Left ventricle myocardium superior (tissue), 1 donor: Measurements from ENCODE around the gene SND1. TPM values are rescaled to one million over a fixed set of nuclear protein-coding genes. Genes with fewer than 3 reads are reported as not detected.

ENCODE experiments used
- ATAC-seq: fragments of 200-7000 bp; cut with Tn5 transposase; one replicate; pipeline ENCODE4 v1.9.1; 2020; ENCODE audit warnings: mild to moderate bottlenecking, moderate library complexity
- DNase-seq: peaks from one replicate; pipeline ENCODE4 v3.0.0-alpha.2; 2020
- intact Hi-C: fragments of 100-400 bp; cut with micrococcal nuclease; formaldehyde crosslinking; loops from one replicate; pipeline ENCODE4 v1.11.0; 2022
- total RNA-seq: library from RNA; stranded (reverse); fragmentation: NEBNext Ultra II Directional; extraction: Animal tissue kit (Norgen Biotek cat#: 25700); gene quantifications from one replicate; pipeline ENCODE4 v1.2.1, GENCODE V29; 2021
- donor health status: DM: no; HTN: yes; CAD: no; lungs with severe emphysema.

The SND1 gene
- total RNA-seq, 1 donor from 2014 or later = 92.3 TPM

GRCh38 chr7:127840226-127840951, 188.4 kb downstream of the SND1 start:
- intact Hi-C loops = no loop called here
- ATAC-seq (no peak), DNase-seq (no peak)

GRCh38 chr7:127844165-127844564, 192.2 kb downstream of the SND1 start:
- intact Hi-C loops = no loop called here
- ATAC-seq = peak; percentile 50
- peak; percentile 25 for DNase-seq

DNA sequence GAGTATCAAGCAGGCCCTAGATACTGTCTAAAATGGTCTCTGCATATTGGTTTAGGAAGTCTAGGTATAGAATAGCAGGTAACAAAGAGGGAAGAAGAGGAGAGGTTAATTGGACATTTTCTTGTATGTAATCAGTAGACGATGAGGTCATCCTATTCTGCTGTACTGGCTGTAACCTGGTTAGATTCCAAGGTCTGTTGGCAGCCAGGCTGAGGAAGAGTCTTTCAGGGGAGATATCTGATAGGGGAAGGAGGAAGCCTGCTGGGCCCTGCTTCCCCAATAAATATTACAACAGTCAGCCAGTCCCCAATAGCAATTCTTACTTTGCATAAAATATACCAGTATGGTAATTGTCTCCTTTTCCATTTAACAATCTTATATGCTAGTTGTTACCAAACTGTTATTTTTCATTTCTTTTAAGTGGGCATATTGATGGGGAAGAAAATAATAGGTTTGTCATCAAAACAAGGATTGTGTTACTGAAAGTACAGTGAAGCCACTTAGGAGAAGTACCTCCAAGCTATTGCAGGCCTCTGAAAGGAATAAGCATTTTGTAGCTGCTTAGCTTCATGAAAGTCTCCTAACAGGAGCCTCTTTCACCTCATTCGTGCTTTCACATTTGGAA, 192.8 kb downstream of the SND1 start:
- intact Hi-C loops = no loop called here
- ATAC-seq (peak; percentile 93), DNase-seq (peak; percentile 38)

- ATAC-seq (peak; percentile 31), DNase-seq (no peak)
- intact Hi-C loops = no loop called here
Observed at GRCh38 chr7:127845522-127846214, 193.7 kb downstream of the SND1 start.

DNA sequence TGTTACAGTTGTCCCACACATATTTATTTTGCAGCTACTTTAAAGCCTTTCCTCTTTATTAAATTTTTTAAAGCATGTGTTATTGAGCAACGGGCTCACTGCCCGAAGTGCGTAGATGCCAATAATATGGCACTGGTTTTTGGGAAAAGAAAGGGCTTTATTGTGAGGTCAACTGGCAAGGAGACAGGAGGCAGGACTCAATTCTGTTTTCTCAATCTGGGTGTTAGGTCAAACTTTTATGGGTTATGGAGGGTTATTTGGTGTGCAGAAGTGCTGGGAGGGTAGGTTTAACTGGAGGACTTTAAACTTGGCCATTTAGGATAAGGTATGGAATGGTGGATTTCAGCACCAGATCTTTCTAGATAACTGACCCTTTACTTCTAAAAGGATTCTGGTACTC, 195.6 kb downstream of the SND1 start:
- intact Hi-C loops = no loop called here
- DNase-seq = no peak
- no peak for ATAC-seq

DNA sequence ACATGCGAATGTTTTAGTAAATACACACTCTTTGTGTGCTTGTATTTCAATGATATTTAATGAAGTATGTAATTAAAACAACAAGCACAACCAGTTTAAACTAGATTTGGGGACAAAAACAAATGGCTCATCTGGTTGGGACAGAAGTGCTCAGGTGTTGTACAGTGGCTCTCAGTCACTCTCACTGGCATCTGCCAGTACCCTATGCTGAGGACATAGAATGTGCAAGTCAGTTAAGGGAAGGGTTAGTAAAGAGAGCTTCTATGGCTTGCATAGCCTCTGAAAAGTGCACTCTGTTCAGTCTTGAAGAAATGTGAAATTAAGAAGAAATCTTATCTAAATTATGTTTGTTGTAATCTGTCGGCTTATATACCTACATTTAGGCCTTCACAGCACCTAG, 196.2 kb downstream of the SND1 start:
- intact Hi-C loops = no loop called here
- DNase-seq (no peak), ATAC-seq (no peak)

- DNase-seq = no peak
- intact Hi-C loops = no loop called here
- no peak for ATAC-seq
Observed at GRCh38 chr7:127850195-127850594, 198.2 kb downstream of the SND1 start.

DNA sequence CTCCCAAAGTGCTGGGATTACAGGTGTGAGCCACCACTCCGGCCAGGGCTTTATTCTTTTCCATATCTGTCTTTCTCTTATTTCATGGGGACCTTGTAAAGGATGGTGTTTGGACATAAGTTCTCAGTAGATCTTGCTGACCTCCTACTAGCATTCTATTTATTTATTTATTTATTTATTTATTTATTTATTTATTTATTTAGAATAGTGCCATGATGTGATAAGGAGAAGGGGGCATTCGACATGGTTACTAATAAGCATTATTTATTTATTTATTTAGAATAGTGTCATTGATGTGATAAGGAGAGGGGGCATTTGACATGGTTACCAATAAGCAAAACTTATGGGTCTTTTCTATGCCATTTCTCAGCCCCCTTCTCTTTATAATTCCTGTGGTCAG, 202.4 kb downstream of the SND1 start:
- DNase-seq = no peak
- intact Hi-C loops = no loop called here
- ATAC-seq = no peak

DNA sequence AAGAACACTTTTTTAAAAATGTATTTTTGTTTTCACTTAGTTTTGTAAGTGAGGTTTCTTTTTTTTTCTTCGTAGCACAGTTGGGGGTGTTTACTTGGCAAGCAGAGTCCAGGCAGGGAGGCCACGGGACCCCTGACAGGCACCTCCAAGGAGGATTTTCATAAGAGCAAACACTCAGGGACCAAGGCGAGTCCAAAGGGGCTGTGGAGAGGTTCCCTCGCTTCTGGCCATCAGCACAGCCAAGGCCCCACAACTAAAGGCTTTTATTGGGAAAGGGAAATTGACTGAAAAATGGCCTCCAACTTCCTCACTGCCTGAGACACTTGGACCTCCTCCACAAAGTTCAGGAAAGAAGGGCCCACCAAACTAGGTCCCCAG, 205.5 kb downstream of the SND1 start:
- no peak for ATAC-seq
- no peak for DNase-seq
- intact Hi-C loops = no loop called here

DNA sequence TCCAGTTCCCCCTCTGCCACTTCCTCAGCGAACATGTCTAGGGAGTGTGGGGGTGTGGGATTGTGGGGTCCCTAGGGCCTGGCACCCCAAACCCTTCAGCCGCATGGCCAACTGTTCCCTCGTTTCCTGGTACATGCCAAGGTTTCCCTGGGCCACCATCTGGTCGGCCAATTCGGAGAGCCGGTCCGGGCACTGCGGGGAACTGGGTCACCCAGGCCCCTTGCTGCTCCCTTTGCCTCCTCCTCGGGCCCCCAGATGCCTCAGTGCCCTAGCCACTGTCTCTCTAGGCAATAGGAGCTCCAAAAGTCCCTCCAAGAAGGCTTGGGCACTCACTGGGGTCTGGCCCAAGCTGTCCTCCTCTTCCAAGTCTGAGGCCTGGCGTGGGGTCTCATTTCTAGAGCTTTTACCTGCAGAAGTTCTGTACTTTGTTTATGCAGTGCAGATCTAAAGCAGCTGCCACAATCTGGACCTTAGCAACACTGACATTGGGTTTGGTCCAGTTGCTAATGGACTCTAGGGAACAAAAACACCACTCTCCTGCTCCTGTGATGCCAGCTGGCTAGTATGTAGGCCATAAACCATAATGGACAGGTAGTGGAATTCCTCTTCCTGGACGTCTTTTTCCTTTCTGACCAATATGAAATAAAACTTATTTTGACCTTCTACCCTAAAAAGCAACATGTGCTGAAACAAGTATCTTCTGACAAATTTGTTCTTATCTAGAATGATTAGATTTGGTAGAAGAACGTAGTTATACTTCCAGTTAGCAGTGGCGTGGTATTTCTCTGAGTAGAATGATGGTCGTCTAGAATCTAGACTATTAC, 206.3 kb downstream of the SND1 start:
- ATAC-seq (peak; percentile 77), DNase-seq (no peak)
- intact Hi-C loops = no loop called here

GRCh38 chr7:127858915-127859189, 206.9 kb downstream of the SND1 start:
- intact Hi-C loops = no loop called here
- ATAC-seq (peak; percentile 38), DNase-seq (no peak)

- DNase-seq = no peak
- peak; percentile 28 for ATAC-seq
- intact Hi-C loops = no loop called here
Observed at GRCh38 chr7:127859330-127859729, 207.3 kb downstream of the SND1 start.

DNA sequence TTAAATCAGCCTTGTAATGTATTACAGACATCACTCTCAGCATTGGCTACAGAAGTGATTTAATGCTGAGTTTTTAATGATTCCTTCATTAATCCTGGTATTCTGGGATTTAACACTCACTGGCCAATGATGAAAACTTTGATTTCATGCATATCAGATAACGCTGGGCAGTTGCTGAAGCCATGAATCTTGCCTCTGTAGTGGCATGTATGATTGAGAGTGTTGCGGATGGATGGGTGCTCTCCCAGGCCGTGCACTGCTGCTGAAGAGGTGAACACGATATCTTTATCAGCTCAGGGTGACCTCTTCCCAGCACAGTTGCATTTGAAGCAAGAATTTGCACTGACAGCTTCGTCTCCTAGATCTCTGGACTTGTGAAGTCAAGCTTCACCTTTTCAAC, 210.5 kb downstream of the SND1 start:
- no peak for DNase-seq
- no peak for ATAC-seq

GRCh38 chr7:127863082-127863481, 211.1 kb downstream of the SND1 start:
- no peak for DNase-seq
- intact Hi-C loops = no loop called here
- ATAC-seq = no peak

More for the DNA sequence above, 210.5 kb downstream of the SND1 start:
- intact Hi-C loops = no loop called here

- intact Hi-C loops = no loop called here
- ATAC-seq (no peak), DNase-seq (no peak)
Observed at GRCh38 chr7:127865466-127865865, 213.5 kb downstream of the SND1 start.

- intact Hi-C loops = no loop called here
- DNase-seq (no peak), ATAC-seq (no peak)
Observed at GRCh38 chr7:127870231-127870907, 218.4 kb downstream of the SND1 start.

DNA sequence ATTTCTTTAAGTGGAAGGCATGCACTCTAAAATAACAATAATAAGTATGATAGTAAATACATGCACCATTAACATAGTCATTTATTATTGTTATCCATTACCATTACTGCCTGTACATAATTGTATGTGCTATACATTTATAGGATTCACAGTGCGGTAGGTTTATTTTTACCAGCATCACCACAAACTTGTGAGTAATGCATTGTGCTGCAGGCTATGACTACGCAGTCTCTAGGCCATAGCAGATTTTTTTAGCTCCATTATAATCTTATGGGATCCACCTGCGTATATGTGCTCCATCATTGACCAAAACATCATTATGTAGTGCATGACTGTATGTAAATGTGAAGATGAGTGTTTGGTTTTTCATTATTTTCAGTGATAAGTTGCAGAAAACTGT, 219.2 kb downstream of the SND1 start:
- DNase-seq (no peak), ATAC-seq (no peak)
- intact Hi-C loops = no loop called here

- DNase-seq = no peak
- intact Hi-C loops = no loop called here
- no peak for ATAC-seq
Observed at GRCh38 chr7:127872122-127872521, 220.1 kb downstream of the SND1 start.

DNA sequence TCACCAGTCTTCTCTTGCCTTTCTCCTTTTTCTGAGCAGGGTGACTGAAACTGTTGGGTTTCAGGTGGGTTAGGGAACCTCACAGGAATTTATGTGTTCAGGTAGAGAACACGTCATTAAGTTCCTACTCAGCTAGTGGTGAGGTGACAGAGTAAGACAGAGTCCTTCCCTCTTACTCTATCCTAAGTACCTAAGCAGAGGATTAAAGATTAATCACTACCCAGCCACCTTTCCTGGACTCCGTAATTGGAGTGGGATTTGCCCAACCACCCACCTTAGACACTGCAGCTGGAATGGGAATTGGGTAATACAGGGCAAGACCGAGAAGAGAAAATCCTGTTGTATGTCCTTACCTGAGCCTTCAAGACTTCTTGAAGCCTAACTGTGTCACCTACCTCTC, 221.2 kb downstream of the SND1 start:
- intact Hi-C loops = no loop called here
- no peak for DNase-seq
- no peak for ATAC-seq
